K562 (cell line): ENCODE data around the gene TOM1L1.

Experiments
- EHMT2 ChIP-seq: fragments of 450-650 bp; IDR thresholded peaks from 2 replicates; pipeline ENCODE4 v1.6.1; 2018; ENCODE audit warnings: antibody characterized with exemption
- GABPB1 ChIP-seq: sonication (generic); formaldehyde crosslinking; IDR thresholded peaks from 2 replicates; pipeline ENCODE4 v1.8.0; 2022; ENCODE audit warnings: mild to moderate bottlenecking, missing genetic modification reagents
- NELFE ChIP-seq: IDR thresholded peaks from 2 replicates; pipeline ENCODE4 v1.6.1; 2011; ENCODE audit warnings: mild to moderate bottlenecking; ENCODE audit not compliant: insufficient read depth, insufficient read length
- ZNF551 ChIP-seq: fragments of 250-450 bp; sonication (Bioruptor Pico); IDR thresholded peaks from 2 replicates; pipeline ENCODE4 v1.5.0; 2021; ENCODE audit warnings: mild to moderate bottlenecking, moderate library complexity
- TF ChIP-seq, protein P1 (sequence below), 3 experiments: IDR thresholded peaks in 2 of 3; conservative IDR thresholded peaks in 1 of 3; 2 replicates each; pipeline ENCODE4 v1.5.1; 2011 to 2012; ENCODE audit warnings: low read length in 3 of 3, mild to moderate bottlenecking in 3 of 3, control low read depth in 2 of 3, improper control_type of control experiment in 1 of 3, inconsistent platforms in 1 of 3, low read depth in 1 of 3, mixed read lengths in 1 of 3, moderate library complexity in 1 of 3; ENCODE audit not compliant: insufficient read depth in 2 of 3
- TF ChIP-seq, protein P2 (sequence below): sonication (generic); formaldehyde crosslinking; IDR thresholded peaks from 2 replicates; pipeline ENCODE4 v1.8.0; 2022; ENCODE audit warnings: missing genetic modification reagents, mild to moderate bottlenecking, moderate library complexity, borderline replicate concordance

DNA sequence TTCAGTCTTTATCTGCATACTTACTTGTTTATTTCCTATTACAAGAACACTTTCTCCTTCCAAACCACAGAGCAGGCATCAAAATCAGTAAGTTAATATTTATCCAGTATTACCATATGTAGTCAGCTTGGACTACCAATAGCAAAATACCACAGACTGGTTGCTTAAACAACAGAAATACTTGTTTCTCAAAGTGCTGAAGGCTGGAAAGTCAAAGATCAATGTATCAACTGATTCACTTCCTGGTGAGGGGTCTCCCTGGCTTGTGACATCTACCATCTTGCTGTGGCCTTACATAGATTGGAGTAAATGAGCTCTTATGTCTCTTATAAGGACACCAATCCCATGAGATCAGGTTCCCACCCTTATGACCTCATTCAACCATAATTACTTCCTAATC, 70.5 kb downstream of the TOM1L1 start:
- TF ChIP-seq NELFE (no peak), EHMT2 (no peak), GABPB1 (CRISPR knock-in tag) (no peak), ZNF551 (CRISPR knock-in tag) (no peak)
- TF ChIP-seq, protein P1, sequence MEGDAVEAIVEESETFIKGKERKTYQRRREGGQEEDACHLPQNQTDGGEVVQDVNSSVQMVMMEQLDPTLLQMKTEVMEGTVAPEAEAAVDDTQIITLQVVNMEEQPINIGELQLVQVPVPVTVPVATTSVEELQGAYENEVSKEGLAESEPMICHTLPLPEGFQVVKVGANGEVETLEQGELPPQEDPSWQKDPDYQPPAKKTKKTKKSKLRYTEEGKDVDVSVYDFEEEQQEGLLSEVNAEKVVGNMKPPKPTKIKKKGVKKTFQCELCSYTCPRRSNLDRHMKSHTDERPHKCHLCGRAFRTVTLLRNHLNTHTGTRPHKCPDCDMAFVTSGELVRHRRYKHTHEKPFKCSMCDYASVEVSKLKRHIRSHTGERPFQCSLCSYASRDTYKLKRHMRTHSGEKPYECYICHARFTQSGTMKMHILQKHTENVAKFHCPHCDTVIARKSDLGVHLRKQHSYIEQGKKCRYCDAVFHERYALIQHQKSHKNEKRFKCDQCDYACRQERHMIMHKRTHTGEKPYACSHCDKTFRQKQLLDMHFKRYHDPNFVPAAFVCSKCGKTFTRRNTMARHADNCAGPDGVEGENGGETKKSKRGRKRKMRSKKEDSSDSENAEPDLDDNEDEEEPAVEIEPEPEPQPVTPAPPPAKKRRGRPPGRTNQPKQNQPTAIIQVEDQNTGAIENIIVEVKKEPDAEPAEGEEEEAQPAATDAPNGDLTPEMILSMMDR (IDR thresholded peaks at IDR 0.05 in 2 of 3, conservative IDR thresholded peaks at IDR 0.05 in 1 of 3; ENCODE audit: insufficient read depth in 2 of 3, low read depth in 1 of 3, low read length in 3 of 3): no peak
- TF ChIP-seq, protein P2, sequence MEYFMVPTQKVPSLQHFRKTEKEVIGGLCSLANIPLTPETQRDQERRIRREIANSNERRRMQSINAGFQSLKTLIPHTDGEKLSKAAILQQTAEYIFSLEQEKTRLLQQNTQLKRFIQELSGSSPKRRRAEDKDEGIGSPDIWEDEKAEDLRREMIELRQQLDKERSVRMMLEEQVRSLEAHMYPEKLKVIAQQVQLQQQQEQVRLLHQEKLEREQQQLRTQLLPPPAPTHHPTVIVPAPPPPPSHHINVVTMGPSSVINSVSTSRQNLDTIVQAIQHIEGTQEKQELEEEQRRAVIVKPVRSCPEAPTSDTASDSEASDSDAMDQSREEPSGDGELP (CRISPR knock-in tag): no peak
